GM12875 (cell line): ENCODE results near the gene ARHGAP12.

Experiments
- H3K4me3 ChIP-seq: one replicate; pipeline ENCODE4 v1.5.1; 2011; ENCODE audit warnings: low read depth, low read length, control low read depth
- CTCF ChIP-seq: IDR thresholded peaks from 2 replicates; pipeline ENCODE4 v1.5.1; 2011; ENCODE audit warnings: low read depth, mild to moderate bottlenecking, control low read depth, inconsistent platforms, low read length, moderate library complexity, borderline replicate concordance; ENCODE audit not compliant: insufficient read depth

ARHGAP12 gene

GRCh38 chr10:31963589-31963980, 35.0 kb upstream of the ARHGAP12 start:
- TF ChIP-seq CTCF: no peak
- H3K4me3 ChIP-seq: no peak overlapping the region

GRCh38 chr10:31962826-31963588, 34.4 kb upstream of the ARHGAP12 start:
- H3K4me3 ChIP-seq: no peak overlapping the region
- TF ChIP-seq CTCF: no peak

GRCh38 chr10:31961277-31962074, 32.8 kb upstream of the ARHGAP12 start:
- no peak overlapping the region for H3K4me3 ChIP-seq
- TF ChIP-seq CTCF: no peak

GRCh38 chr10:31959461-31960173, 31.0 kb upstream of the ARHGAP12 start:
- no peak overlapping the region for H3K4me3 ChIP-seq

GRCh38 chr10:31958856-31959255, 30.2 kb upstream of the ARHGAP12 start:
- no peak for TF ChIP-seq CTCF
- no peak overlapping the region for H3K4me3 ChIP-seq

More at GRCh38 chr10:31959461-31960173, 31.0 kb upstream of the ARHGAP12 start:
- TF ChIP-seq CTCF: no peak

GRCh38 chr10:31956200-31956946, 27.7 kb upstream of the ARHGAP12 start:
- no peak for TF ChIP-seq CTCF
- H3K4me3 ChIP-seq: no peak overlapping the region
